DOHH2 (cell line): Measurements from ENCODE around the gene USP13.

Experiments used
- EZH2phosphoT487 ChIP-seq: fragments of 200-600 bp; sonication (generic); IDR thresholded peaks from 2 replicates; pipeline ENCODE4 v1.6.1; 2017; ENCODE audit warnings: borderline replicate concordance, mild to moderate bottlenecking, antibody characterized with exemption, low read length, moderate library complexity, mixed read lengths
- TF ChIP-seq, protein P1 (sequence below): fragments of 200-600 bp; sonication (generic); IDR thresholded peaks from one replicate; pipeline ENCODE4 v1.5.1; 2014; ENCODE audit warnings: antibody characterized with exemption, mild to moderate bottlenecking, low read depth, low read length; ENCODE audit not compliant: poor library complexity, severe bottlenecking

DNA sequence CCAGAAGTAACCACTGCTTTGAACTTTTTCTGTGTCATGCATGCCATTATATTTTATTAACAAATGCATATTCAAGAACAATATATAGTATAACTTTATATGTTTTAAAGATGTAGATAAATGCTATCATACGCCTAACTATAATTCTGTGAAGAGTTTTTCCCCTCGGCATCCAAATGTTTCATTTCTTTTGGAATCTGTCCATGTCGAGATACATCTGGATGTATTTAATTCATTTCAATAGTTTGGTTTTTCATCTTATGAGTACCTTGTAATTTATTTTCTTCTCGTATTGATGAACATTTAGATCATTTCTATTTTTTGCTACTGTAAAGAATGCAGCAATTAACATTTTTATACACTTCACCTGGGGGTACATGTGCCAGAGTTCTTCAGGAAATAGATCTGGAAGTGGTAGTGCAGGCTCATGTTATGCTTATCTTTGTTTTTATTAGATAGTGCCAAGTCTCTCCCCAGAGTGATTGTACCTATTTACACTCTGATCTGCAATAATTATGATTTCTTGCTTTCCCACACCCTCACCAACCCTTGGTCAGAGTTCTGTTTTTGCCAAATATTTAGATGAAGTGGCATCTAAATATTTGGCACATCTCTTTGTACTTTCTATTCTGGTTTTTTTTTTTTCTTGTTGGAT, 29.7 kb downstream of the USP13 start:
- TF ChIP-seq EZH2phosphoT487 = no peak
- TF ChIP-seq, protein P1, sequence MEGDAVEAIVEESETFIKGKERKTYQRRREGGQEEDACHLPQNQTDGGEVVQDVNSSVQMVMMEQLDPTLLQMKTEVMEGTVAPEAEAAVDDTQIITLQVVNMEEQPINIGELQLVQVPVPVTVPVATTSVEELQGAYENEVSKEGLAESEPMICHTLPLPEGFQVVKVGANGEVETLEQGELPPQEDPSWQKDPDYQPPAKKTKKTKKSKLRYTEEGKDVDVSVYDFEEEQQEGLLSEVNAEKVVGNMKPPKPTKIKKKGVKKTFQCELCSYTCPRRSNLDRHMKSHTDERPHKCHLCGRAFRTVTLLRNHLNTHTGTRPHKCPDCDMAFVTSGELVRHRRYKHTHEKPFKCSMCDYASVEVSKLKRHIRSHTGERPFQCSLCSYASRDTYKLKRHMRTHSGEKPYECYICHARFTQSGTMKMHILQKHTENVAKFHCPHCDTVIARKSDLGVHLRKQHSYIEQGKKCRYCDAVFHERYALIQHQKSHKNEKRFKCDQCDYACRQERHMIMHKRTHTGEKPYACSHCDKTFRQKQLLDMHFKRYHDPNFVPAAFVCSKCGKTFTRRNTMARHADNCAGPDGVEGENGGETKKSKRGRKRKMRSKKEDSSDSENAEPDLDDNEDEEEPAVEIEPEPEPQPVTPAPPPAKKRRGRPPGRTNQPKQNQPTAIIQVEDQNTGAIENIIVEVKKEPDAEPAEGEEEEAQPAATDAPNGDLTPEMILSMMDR = no peak
